Glomerular visceral epithelial cell (primary cell): Measurements from ENCODE around the gene SP8.
"Not testable (repeated sequence)": the region's sequence is repeated elsewhere in the genome, so short reads cannot be mapped to it uniquely, and the experiment has no call there.

Experiments used
- DNase-seq: peaks from one replicate; pipeline ENCODE4 v3.0.0-alpha.2; 2016; ENCODE audit errors: extremely low spot score

The SP8 gene

DNA sequence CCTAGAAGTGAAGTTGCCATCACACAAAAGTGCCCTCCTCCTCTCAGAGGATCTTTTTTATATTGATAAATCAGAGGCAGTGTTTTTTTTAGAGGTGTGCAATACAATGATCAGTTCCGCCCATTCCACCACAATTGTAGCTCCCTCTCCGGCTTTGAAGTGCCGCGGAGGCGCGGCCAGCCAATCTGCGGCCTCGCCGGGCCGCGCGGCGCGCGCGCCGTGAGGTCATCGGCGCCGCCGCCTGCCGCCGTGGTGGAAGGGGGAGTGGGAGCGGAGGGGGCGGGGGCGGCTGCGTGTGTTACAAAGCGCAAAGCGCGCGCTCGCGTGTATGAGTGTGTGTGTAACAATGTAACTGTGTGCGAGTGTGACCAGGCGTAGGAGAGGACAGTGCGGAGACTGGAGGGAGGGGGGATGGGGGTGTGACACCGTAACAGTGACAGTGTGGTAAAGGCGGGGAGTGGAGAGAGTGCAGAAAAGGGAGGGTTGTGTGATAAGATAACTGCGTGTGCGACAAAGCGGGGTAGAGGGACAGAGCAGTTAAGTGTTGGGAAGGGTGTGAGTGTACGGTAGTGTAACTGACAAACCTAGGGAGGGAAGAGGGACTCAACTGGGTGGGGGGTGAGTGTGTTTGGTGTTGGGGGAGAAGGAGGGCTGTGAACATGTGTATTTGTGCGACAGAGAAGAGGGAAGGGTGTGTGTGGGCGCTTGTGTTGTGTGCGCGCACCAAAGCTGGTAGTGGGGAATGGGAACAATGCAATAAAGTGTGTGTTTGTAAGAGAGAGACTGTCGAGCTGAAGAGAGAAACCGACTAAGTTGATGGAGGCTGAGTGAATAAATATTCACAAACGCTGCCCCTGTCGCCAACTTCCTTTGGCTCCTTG lies at the start of gene SP8:
TSS of gene SP8 (minus strand) at position 108 of the 881 bp plus-strand sequence. CDS start at position 20, 88 bp downstream.
- DNase-seq: no peak

DNA sequence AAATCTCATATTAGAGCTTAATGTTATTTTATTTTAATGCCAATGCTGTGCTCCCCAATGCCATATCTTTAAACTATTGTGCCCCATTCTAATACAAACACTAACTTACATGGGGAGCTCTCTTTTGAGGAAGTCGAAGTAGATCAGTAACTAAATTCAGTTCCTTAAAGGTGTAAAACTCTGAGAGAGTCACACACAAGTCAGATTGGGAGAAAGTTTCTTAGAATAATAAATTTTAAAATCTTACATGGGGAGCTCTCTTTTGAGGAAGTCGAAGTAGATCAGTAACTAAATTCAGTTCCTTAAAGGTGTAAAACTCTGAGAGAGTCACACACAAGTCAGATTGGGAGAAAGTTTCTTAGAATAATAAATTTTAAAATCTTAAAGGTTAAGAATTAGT lies 49.7 kb upstream of the SP8 start:
- not testable (repeated sequence) for DNase-seq

DNA sequence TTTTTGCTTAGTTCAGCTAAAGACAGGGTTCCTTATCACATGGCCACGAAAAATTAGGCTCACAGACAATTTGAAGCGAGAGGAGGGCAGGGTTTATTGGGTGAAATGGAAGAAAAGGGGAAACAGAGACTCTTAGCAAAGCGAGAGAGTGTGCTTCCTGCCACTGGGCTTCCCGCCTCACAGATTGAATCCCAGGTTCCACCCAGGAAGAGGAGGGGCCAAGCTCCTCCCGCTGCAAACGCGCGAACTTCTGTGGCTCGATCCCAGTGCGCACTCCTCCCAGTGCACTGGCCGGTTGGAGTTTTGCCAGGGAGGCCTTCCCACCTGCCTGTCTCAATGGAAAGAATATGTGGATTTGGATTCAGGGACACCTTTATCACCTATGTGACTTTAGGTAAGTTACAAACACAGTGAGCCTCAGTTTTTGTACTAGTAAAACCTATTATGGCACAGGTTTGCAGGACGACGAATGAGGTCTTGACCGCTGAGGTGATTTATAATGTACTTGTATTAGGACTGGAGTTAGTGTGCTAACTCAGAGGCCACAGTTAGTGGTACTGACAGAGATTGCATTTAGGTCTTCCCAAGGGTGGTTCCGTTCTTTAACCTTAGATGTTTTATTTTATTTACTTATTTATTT lies 48.5 kb upstream of the SP8 start:
- no peak for DNase-seq

- no peak for DNase-seq
Measured at GRCh38 chr7:20834656-20835055, 48.0 kb upstream of the SP8 start.

DNA sequence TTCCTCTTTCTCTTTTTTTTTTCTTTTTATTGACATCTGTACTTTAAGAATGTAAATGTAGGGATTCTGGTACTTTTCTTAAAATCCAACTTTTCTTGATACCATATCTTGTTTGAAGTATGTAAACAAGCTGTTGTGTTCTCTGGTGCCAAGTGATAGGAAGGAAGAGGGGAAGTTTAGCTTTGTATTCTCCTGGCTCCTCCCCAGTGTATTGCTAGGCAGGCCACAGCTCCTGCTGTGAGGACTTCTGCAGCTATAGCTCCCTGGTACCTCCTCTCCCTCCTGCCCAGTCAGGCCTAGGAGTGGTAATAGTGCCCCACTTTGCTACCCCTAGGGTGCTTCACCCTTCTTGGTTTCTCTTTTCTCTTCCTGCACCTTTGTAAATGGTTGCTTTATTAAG lies 45.3 kb upstream of the SP8 start:
- DNase-seq: no peak

GRCh38 chr7:20831451-20831850 lies 44.8 kb upstream of the SP8 start:
- no peak for DNase-seq

DNA sequence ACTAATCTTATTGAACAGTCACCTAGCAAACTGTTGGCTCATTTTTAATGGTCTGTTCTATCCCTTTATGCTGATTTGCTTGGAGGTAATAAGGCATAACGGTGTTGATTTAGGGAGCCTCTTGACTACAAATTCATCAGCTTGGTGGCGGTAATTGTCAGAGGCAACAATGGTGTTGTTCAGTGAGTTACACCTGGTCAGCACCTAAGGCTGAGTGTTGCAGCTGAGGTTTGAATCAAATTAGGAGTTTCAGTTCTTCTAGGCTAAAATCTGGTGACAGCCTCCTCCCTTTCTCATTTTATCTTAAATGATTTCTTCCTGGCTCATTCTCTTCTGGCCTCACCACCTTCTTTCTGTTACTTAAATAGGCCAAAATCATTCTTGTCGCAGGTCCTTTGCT lies 42.3 kb upstream of the SP8 start:
- no peak for DNase-seq

DNA sequence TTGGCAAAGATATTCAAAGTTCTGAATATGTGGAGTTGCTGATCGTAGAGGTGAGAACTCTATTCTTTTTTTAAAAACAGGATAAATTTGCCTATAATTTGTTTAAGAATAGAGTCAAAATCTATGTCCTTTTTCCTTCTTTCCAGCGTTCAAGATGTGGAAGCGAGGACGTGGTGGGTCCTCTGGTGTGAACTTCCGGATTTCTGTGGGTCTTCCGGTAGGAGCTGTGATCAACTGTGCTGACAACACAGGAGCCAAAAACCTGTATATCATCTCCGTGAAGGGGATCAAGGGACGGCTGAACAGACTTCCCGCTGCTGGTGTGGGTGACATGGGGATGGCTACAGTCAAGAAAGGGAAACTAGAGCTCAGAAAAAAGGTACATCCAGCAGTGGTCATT lies 40.5 kb upstream of the SP8 start:
- DNase-seq: no peak

DNA sequence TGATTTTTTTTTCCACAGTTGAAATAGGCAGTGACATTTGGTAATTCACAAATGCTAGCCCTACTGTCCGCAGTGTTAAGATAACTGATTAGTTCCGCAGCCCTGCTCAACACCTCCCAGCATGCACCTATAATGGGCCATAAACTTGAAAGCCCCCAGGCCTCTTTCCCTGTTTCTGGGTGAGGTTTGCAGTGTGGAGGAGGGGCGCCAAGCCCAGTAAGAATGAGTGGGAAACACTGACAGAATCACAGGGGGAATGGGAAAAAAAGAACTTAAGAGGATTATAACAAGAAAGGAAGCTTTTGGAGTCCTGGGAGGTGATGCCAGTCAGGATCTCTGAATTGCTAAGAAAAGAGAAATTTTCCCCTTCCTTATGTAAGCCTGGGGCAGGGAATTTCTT lies 39.6 kb upstream of the SP8 start:
- DNase-seq: no peak

DNA sequence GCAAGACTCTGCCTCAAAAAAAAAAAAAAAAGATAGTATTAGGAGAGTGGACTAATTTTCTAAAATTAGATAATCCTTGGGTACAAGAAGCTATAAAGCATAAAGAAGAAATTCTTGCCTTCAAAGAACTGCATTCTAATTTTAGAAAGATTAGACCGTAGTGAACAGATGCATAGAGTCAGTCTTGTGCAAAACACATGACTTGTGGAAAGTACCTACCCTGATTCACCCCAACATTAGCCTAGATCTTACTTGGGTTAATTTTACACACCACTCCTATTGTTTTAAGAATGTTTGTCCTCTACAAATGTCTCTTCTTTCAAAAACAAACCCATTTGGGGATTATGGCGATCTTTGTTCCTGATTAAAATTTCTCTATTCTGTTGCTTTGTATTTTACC lies 38.9 kb upstream of the SP8 start:
- no peak for DNase-seq

DNA sequence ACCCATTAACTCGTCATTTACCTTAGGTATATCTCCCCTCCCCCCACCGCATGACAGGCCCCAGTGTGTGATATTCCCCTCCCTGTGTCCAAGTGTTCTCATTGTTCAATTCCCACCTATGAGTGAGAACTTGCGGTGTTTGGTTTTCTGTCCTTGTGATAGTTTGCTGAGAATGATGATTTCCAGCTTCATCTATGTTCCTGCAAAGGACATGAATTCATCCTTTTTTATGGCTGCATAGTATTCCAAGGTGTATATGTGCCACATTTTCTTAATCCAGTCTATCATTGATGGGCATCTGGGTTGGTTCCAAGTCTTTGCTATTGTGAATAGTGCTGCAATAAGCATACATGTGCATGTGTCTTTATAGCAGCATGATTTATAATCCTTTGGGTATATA lies 34.7 kb upstream of the SP8 start:
- not testable (repeated sequence) for DNase-seq

- no peak for DNase-seq
Measured at GRCh38 chr7:20816372-20816959, 29.8 kb upstream of the SP8 start.

GRCh38 chr7:20804345-20804744 lies 17.7 kb upstream of the SP8 start:
- DNase-seq: no peak

- no peak for DNase-seq
Measured at GRCh38 chr7:20799566-20800366, 13.1 kb upstream of the SP8 start.

DNA sequence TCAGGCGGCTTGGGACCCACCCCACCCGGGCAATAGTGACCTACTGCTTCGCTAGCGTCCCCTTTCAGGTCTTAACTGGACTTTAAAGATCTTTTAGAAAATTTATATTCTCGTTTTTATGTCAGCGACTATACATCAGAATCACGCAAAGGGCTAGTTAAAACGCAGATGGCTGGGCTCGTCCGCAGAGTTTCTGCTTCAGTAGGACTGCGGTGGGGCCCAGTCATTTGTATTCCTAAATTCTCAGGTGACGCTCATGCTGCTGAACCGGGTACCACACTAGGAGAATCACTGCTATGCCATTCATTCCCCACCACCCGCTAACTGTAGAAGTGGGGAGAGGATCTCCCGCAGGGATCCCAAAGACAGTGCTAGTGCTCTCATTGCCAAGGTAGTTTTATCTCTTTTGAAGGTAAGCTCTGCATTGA lies 12.0 kb upstream of the SP8 start:
- no peak for DNase-seq

DNA sequence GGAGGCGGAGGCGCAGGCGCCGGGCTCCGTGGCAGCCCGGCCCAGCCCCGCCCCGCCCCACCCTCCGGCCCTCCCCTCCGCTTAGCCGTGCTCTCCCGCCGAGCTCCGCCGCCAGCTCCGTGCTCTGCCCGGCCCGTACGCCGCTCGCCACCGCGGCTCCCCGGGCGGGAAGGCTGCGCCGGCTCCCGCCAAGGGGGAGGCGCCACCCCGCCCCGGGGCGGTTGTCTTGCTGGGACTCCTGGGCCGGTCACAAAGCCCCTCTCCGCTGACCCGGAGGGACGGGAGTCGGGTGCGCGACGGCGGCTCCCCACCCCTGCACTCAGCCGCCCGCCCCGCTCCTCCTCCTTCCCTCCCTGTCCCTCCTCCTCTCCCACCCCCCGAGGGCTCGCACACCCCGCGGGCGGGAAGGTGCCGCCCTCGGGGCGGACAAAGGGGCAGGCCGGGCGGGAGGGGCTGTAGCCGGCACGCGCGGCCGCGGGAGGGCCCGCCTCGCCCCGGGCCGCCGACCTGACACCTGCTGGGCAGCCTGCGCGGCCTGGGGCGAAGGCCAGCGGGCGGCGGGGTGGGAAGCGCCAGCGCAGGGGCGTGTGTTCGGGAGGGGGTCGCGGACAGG lies 11.5 kb upstream of the SP8 start:
- DNase-seq: peak; percentile 46

DNA sequence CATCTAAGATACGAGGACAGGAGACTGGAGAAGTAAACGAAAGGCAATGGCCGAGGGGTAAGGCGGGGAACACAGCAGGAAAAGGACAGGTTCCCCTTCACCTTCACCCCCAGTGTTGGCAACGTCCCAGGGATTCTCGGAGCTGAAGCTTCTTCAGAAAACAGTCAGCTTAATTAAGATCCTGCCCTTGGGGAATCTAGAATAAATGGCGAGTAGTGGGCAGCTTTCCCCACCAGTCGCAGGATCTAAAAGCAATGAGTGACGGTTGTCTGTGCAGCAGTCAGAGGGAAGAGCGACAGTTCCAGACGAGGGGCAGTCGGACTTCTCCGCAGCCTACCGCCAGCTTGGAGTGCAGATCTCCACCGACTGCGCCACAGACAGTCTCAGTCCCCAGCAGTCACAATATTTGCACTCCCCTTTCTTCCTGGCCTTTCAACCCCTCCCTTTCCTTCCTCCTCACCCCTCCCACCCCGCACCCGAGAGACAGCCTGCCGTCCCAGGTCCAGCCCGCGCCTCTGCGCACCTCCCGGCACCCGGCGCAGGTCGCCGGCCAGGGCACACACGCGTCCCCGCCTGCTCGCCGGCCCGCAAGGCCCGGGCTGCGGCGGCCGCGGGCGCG lies 10.9 kb upstream of the SP8 start:
- DNase-seq: no peak

GRCh38 chr7:20797042-20797461 lies 10.4 kb upstream of the SP8 start:
- no peak for DNase-seq

DNA sequence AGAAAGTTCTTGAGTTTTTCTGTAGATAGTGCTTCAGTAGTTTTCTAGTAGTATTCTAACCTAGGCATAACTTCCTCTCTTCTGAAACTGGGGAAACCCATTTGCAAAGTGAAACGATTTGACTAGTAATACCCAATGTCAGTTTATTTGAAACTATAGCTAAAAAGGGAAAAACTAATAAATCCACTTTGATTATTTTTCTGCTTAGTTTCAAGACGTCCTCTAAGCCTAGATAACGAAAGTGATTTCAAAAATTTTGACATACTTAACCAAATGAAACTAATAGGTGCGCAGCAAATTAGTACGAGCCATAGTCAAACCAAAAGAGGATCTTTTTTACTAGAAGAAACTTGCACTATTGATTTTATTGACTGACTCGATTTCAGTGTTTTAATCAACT lies 9.8 kb upstream of the SP8 start:
- DNase-seq: no peak

- DNase-seq: no peak
Measured at GRCh38 chr7:20795881-20796280, 9.2 kb upstream of the SP8 start.

DNA sequence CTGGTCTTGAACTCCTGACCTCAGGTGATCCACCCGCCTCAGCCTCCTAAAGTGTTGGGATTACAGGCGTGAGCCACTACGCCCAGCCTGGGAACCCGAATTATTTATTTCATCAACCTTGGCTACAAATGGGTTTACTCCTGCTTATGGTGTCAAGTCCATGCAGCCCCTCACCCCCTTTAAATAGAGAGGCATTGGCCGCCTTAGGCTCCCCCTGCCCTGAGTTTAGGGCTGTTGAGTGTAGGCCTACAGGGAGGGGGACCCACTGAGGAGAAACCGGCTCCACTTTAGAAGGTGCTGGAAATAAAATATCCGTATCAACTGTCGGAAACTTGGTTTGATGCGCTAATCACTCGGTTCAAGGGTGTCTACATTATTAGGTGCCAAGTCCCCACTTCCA lies 8.7 kb upstream of the SP8 start:
- no peak for DNase-seq
